Suppressor macrophage treated with lipopolysaccharide for 4 hours (primary cell): ENCODE data around the gene GSG1L.

Source experiments
- DNase-seq: peaks from one replicate; pipeline ENCODE4 v3.0.0-alpha.2; 2020

GSG1L gene

GRCh38 chr16:27781981-27782880 lies 281.3 kb downstream of the GSG1L start:
- DNase-seq: no peak

- no peak for DNase-seq
These were observed 282.4 kb downstream of the GSG1L start for GRCh38 chr16:27781195-27781524.

GRCh38 chr16:27780468-27781194 lies 282.9 kb downstream of the GSG1L start:
- no peak for DNase-seq

DNA sequence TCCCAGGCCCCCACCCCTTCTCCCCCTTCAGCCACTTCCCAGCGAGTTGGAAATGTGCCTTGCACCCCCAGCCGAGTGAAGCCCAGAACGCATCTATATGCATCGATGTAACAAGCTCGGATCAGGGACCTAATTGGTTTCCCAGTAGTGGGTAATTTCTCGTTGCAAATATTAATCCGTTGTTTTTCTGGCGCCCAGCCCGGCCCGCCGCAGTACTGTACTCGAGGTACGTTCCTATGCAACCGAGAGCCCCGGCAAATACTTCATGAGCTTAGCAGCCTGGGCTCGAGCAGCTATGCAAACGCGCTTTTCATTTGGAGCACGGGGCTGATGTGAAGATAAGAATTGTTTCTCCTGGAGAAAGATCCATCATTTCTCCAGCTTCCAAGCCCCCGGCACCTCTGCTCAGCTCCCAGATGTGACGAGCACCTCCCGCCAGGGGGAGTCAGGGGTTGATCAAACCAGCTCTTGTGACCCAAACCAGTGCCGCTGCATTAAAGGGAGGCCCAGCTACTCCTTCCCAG lies 283.8 kb downstream of the GSG1L start:
- DNase-seq: no peak

- DNase-seq: no peak
These were observed 284.5 kb downstream of the GSG1L start for GRCh38 chr16:27778926-27779570.

DNA sequence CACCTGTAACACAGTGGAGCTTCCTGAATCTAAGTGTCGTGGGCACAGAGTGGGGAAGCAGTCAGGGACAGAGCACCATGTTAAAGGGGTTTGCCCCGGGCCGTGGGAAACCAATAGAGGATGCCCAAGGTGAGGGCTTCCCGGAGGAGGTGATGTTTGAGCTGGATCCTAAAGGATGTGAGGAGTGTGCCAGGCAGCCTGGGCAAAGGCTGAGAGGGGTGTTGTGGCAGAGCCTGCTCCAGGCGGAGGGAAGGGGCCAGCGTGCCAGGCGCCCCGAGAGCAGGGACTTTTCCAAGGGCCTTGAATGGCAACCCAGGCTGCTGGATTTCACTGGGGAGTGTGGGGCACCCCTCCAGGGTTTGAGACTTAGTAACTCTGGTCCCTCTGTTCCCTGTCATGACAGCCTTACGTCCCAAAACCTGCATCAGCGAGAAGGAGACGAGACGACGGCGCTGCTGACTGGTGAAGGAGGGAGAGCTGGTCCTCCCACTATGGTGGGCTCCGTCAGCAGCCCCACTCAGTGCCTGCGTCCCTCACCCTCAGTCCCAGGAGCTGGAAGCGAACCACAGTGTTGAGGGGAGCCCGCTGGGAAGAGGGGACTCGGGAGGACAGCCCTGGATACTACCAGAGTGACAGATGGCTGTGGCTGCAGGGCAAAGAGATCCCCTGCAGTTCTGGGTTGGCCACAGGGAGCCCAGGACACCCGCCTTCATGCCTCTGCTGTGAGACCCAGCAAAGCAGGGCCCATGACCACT lies 285.2 kb downstream of the GSG1L start:
- no peak for DNase-seq

DNA sequence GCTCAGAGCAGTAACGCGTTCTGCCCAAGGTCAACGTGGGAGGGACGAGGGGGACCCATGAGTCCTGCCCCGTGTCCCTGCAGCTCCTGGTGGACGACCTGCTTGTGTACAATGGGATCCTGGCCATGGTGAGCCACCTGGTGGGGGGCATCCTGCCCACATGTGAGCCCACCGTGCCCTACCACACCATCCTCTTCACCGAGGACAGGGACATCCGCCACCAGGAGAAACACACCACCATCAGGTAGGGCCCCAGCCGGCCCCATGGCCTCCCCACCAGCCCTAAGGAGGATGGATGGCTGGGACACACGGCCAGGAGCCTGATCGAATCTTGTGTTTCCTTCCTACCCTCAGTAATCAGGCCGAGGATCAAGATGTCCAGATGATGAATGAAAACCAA lies 286.0 kb downstream of the GSG1L start:
- no peak for DNase-seq

- no peak for DNase-seq
These were observed 286.8 kb downstream of the GSG1L start for GRCh38 chr16:27776556-27777225.

DNA sequence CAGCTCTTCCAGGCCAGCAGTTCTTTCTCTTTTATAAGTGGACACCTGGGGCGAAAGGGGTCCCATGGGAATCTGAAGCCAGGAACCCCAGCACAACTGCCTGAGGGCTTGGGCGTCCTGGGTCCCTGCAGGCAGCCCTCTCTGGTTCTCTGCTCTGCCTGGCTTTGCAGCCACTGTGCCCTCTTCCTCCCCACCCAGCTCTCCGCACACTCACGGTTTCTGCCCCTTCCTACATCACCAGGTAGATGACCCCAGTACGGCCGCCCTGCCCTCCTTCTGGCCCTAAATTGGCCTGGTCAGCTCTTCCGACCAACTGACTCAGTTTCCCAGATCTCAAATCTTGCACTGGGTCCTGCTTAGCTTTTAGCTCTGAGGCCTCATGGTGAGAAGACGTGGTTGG lies 288.3 kb downstream of the GSG1L start:
- DNase-seq: no peak

GRCh38 chr16:27774779-27775178 lies 288.7 kb downstream of the GSG1L start:
- no peak for DNase-seq

DNA sequence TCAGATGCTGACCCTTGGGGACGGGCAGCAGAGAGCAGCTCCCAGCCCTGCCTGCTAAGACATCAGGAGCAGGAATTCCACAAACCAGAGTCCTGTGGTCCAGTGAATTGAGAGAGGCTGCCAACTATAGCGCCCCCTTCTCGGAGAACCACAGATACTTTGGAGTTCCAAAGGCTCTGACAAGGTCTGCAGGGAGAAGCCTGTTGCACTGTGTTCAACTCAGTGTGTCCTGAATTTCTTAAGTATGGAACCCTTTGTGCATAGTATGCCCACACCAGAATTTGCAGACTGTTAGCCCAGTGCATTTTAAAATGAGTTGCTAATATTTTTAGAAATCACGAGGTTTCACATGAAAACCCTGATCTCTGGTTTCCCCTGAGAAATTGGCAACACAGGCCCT lies 290.2 kb downstream of the GSG1L start:
- no peak for DNase-seq

DNA sequence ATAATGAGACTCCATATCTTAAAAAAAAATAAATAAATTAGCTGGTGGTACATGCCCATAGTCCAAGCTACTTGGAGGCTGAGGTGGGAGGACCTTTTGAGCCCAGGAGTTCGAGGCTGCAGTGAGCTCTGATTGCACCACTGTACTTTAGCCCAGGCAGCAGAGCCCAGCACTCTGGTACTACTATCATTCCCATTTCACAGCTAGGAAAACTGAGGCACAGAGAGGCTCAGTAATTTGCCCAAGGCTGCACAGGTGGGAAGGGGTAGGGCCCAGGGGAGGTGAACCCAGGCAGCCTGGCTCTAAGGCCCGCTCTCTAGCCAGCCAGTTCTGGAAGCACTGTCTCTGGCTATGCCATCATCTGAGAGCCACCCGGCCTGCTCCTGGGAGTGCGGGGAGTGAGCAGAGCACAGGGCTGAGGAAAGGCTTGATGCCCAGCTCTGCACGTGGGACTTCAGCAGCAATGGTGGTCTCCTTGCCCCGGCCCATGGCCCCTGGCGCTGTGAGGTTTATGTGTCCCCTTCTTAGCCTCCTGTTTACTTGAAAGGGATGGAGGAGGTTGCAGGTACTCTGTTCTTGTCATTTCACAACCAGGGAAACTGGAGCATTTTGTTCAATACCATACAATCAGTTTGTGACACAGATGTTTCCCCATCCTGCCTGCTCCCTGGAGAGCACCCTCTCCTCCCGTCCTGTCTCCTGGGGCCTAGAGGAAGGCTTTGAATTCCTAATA lies 291.3 kb downstream of the GSG1L start:
- DNase-seq: no peak

DNA sequence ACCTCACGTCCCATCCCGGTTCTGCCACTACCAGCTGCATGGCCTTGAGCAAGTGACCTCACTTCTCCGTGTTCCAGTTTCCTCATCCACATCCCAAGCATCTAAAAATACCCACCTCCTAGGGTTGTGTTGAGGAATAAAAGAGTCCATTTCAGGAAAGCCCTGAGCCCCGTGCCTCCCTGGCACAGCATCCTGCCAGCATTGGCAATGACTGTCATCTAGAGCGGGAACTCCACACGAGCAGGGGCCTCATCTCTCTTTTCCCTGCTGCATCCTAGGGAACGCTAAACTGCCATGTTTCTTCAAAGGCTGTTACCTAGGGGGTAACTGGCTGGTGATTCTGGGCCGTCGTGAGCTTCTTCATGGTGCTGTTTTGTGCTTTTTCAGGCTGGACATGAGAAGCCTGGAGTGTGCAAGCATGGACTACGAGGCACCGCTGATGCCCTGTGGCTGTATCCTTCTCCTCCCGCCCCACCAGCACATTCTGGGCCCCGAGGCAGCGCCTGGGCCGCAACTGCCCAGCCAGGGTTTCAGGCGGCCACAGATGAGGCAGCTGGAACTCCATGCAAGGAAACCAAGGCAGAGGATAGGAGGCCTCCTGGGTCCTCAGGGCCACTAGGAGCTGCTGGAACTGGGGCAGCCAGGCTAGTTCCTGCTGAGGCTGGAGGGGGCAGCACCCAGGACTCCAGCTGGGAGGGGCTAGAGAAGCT lies 292.2 kb downstream of the GSG1L start:
- no peak for DNase-seq

DNA sequence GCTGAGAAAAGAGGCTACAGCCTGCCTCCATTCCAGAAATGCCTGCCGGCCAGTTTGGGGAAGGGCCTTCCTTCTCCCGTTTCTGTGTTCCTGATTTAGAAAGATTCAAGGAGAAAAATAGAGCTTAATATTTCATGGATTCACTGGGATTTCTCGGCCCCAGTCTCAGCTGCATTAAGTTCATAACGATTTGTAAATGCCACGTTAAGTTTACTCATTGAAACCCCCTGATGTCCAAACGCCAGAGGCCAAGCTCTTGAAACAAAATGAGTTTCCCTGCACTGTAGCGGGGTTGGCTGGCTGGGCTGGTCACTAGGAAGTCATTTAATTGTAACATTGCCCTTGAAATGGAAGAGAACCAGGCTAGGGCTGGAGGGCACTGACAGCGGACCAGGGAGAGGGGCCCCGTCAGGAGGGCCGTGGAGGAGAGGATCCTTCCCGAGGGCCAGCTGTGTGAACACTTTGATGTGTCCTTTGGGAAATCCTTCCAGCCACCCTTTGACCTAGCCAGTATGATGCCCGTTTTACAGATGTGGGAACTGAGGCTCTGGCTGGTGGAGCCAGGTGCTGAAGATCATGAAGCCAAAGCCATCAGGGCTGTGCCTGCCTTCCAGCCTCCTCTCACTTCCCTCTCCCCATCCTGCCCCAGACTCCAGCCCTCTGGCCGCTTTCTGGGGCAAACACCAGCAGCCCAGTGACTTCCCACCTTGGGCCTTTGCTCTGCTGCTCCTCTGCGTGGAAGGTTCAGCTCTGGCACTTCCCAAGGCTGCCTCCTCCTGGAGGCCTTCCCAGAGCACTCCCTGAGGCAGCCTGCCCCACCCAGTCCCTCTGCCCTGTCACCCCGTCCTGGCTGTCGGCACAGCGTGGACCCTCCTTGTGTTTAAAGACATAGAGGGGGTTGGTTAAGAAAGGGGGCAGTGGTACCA lies 293.0 kb downstream of the GSG1L start:
- DNase-seq: no peak

- no peak for DNase-seq
These were observed 293.8 kb downstream of the GSG1L start for GRCh38 chr16:27769561-27770255.

DNA sequence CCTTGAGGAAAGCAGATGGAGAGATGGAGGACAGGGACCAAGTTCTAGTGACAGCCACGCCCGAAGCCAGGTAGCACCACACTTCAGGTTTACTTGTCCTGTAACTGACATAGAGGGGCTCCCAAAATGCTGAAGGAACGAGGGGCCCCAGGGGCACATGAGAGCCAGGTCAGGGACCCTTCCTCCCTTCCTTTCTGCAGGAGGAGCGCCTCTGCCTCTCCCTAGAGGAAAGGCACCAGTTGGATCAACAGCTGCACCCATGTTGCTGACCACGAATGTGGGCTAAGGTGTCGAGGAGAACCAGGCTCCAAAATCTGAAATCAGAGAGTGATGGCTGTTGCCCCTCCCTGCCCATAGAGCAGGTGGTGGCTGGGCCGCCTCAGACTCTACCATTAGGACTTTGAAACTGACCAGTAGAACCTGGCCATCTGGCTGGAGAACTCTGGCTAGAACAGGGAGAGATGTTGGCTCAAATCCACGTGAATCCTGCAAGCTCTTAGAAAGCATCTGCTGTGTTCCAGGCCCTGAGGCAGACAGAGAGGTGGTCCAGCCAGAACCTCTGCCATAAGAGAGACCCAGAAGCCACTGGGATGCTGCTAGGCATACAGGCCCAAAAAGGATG lies 294.8 kb downstream of the GSG1L start:
- no peak for DNase-seq

- no peak for DNase-seq
These were observed 295.4 kb downstream of the GSG1L start for GRCh38 chr16:27767971-27768591.

- DNase-seq: no peak
These were observed 296.4 kb downstream of the GSG1L start for GRCh38 chr16:27767081-27767480.
